ENCODE measurements around the gene ATP5MK.
A peak's percentile ranks its signal among the peaks of the same experiment; 100 is the strongest.

Gene ATP5MK

DNA sequence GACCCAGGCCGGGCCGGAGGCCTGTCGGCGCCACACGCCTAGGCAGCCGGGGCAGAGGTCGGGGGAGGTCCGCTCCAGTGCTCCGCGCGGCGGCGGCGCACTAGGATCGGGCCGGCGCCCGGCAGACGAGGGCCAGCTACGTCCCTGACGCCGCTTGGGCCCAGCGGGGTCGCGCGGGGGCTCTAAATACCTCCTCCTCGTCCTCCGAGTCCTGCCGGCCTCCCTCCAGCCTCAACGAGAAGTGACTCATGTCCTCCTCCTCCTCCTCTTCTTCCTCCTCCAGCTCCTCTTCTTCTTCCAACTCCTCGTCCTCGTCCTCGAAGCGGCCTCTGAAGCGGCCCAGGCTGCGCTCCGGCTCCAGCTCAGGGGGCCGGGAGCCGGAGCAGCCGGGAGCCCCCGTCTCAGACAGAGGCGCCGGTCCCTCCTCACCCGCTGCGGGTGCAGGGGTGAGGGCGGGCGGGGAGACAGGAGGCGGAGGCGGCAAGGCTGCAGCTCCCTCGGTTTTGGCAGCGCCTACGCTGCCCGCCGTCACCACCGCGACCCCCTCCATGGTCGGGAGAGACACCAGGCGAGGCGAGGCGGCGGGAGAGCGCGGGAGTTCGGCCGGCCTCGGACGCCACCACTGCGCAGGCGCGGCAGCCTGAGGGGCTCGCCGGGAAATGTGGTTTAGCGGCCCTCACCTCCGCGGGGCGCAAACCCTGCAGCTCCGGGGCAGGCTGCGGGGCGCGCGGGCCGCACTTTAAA lies 45.6 kb downstream of the ATP5MK start, which contains the start of gene PCGF6:
Gene PCGF6 (minus strand): TSS at position 624 of the 744 bp plus-strand sequence. CDS start 74 bp downstream, at position 550.
- TF ChIP-seq, protein P1, sequence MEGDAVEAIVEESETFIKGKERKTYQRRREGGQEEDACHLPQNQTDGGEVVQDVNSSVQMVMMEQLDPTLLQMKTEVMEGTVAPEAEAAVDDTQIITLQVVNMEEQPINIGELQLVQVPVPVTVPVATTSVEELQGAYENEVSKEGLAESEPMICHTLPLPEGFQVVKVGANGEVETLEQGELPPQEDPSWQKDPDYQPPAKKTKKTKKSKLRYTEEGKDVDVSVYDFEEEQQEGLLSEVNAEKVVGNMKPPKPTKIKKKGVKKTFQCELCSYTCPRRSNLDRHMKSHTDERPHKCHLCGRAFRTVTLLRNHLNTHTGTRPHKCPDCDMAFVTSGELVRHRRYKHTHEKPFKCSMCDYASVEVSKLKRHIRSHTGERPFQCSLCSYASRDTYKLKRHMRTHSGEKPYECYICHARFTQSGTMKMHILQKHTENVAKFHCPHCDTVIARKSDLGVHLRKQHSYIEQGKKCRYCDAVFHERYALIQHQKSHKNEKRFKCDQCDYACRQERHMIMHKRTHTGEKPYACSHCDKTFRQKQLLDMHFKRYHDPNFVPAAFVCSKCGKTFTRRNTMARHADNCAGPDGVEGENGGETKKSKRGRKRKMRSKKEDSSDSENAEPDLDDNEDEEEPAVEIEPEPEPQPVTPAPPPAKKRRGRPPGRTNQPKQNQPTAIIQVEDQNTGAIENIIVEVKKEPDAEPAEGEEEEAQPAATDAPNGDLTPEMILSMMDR (IDR thresholded peaks at IDR 0.05; ENCODE audit: borderline replicate concordance, insufficient read depth, low read depth, low read length), result peak; percentile 15; the same call in 1 of the 2 replicates
- H3K4me3 ChIP-seq (ENCODE audit: low read depth, low read length), result peak within 1 kb of the TSS; percentile 94

DNA sequence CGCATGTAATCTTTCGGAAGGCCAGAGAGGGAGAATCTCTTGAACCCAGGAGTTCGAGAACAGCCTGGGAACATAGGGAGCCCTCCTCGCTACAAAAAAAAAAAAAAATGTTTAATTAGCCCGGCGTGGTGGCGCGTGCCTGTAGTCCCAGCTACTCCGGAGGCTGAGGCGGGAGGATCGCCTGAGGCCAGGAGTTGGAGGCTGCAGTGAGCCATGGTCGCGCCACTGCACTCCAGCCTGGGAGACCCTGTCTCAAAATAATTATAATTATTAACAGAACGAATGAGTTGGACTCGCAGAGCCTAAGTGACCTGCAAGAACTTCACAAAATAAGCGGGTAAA lies 46.1 kb downstream of the ATP5MK start:
- TF ChIP-seq, protein P1 (IDR thresholded peaks at IDR 0.05; ENCODE audit: borderline replicate concordance, insufficient read depth, low read depth, low read length), result no peak
- H3K4me3 ChIP-seq (ENCODE audit: low read depth, low read length), result peak overlapping the region; percentile 94
